Measurements from ENCODE around the gene TAC3. TPM values are rescaled to one million over a fixed set of nuclear protein-coding genes. Genes with fewer than 3 reads are reported as not detected.

TAC3 gene
- total and polyA plus RNA-seq, 2 of the 8 experiments (the other 6 are each of a cell fraction or from before 2014, with no cell fraction given) = 9.7 to 45.3 TPM

DNA sequence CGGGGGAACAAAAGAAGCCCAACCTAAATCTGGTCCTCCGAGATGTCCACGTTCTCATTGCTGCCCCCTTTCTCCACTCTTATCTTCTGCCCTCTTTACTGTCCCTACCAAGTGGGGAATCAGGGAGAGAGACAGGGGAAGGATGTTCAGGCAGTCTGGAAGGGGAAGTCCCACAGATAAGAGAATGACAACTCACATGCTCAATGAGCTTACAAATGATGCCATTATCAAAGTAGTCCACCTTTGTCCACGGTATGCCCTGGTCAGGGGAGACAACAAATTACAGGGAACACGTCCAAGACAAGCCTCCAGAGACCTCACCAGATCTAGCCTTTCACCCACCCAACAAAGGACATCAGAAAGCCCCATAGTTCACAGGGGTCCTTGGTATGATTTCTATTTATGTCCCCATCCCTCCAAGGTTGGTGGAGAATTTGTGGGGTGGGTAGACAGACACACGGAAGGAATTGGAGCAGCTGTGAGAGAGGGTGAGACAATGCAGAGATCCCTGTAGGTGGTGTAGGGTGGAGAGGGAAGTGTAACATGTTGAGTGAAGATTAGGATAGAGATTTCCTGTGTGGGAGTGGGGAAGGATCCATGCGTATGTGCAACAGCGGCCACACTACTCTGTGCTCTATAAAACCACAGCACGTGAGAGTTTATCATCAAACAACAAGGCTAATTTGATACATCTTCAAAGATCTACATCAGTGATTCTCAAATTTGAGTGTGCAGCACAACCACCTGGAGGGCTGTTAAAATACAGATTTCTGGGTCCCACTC is 22.9 kb upstream of the TAC3 start (continued):
- TF ChIP-seq CBX8 (IDR thresholded peaks at IDR 0.05; ENCODE audit: borderline replicate concordance, low read depth, low read length) (no peak), TCF12 (IDR thresholded peaks at IDR 0.05; ENCODE audit: low read depth, low read length) (no peak), EP300 (IDR thresholded peaks at IDR 0.05; ENCODE audit: borderline replicate concordance in 1 of 2, low read depth in 2 of 2, low read length in 2 of 2) (no peak), PHF8 (conservative IDR thresholded peaks at IDR 0.05; ENCODE audit: low read depth, low read length) (no peak), CEBPB (IDR thresholded peaks at IDR 0.05; ENCODE audit: low read depth, low read length) (no peak), CREB1 (IDR thresholded peaks at IDR 0.05) (no peak), JUND (IDR thresholded peaks at IDR 0.05; ENCODE audit: low read length) (no peak), KDM5A (IDR thresholded peaks at IDR 0.05; ENCODE audit: low read length) (no peak)
- TF ChIP-seq, protein P1, sequence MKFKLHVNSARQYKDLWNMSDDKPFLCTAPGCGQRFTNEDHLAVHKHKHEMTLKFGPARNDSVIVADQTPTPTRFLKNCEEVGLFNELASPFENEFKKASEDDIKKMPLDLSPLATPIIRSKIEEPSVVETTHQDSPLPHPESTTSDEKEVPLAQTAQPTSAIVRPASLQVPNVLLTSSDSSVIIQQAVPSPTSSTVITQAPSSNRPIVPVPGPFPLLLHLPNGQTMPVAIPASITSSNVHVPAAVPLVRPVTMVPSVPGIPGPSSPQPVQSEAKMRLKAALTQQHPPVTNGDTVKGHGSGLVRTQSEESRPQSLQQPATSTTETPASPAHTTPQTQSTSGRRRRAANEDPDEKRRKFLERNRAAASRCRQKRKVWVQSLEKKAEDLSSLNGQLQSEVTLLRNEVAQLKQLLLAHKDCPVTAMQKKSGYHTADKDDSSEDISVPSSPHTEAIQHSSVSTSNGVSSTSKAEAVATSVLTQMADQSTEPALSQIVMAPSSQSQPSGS (IDR thresholded peaks at IDR 0.05; ENCODE audit: low read length) = no peak

All from H1 (cell line).